RWPE1 (cell line): ENCODE results near the gene ROR2.
A peak's percentile ranks its signal among the peaks of the same experiment; 100 is the strongest.

ENCODE experiments used
- CTCF ChIA-PET: fragments of 350-600 bp; sonication (Branson Sonifier 250); formaldehyde crosslinking; extraction: SDS; loops from one replicate; lab custom pipeline; 2021; lab: Yijun Ruan, JAX
- POLR2A ChIA-PET: fragments of 400-600 bp; formaldehyde crosslinking; extraction: SDS; loops from one replicate; lab custom pipeline; 2020; ENCODE audit warnings: antibody characterized with exemption; ENCODE audit not compliant: low non-redundant PET; lab: Yijun Ruan, JAX
- DNase-seq: peaks from one replicate; pipeline ENCODE4 v3.0.0; 2012; ENCODE audit warnings: low spot score
- H3K27ac ChIP-seq: fragments of 450-650 bp; 2 replicates; pipeline ENCODE4 v1.5.1; 2017
- CTCF ChIP-seq: fragments of 450-650 bp; conservative IDR thresholded peaks from 2 replicates; pipeline ENCODE4 v1.5.1; 2017; ENCODE audit warnings: low read depth, mild to moderate bottlenecking

Gene ROR2

GRCh38 chr9:91771864-91772263, 178.2 kb downstream of the ROR2 start:
- no peak for TF ChIP-seq CTCF
- H3K27ac ChIP-seq, result no peak overlapping the region
- ChIA-PET POLR2A (no interaction called here), CTCF (interaction anchor here (0.7 to 1.2 kb wide), 2 partner anchors 14 to 85 kb away, joined by 3 to 5 read pairs; no protein-coding TSS in a partner anchor)
- no peak for DNase-seq

GRCh38 chr9:91771027-91771426, 179.0 kb downstream of the ROR2 start:
- peak; percentile 34; the same call in 1 of the 2 replicates for TF ChIP-seq CTCF
- POLR2A ChIA-PET, result no interaction called here
- peak; percentile 55 for DNase-seq
- CTCF ChIA-PET, result interaction anchor here (0.6 to 1.2 kb wide), 3 partner anchors 13 to 139 kb away, joined by 3 to 5 read pairs (median 3); no protein-coding TSS in a partner anchor
- no peak overlapping the region for H3K27ac ChIP-seq

DNA sequence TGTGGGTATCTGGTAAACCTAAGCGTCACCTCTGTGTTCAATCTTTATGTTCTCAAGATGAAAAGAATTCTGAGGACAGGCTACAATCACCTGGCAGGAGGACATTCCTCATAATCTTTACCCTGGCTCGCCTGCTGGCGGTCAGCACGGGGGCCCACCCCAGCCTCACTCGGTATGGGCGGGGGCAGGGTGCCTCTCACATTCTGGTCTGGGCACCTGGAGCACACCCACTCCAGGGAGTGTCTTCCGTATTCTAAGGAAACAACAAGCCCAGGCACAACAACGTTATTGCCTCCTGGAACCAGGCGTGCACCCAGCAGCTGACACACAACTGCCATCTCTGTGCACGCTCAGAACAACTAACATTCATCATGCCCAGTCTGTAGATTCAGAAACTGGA, 179.8 kb downstream of the ROR2 start:
- peak; percentile 24 for DNase-seq
- CTCF ChIA-PET, result no interaction called here
- TF ChIP-seq CTCF, result no peak
- POLR2A ChIA-PET, result no interaction called here
- H3K27ac ChIP-seq, result no peak overlapping the region

- no peak overlapping the region for H3K27ac ChIP-seq
- DNase-seq, result no peak
- no peak for TF ChIP-seq CTCF
- POLR2A ChIA-PET, result no interaction called here
- CTCF ChIA-PET, result interaction anchor here (0.5 to 1.0 kb wide), 2 partner anchors 11 to 1963 kb away, joined by 3 read pairs; no protein-coding TSS in a partner anchor
These were observed 180.8 kb downstream of the ROR2 start for GRCh38 chr9:91768977-91769916.

- POLR2A ChIA-PET, result no interaction called here
- CTCF ChIA-PET, result interaction anchor here (1.0 kb wide), 1 partner anchor 10 kb away, joined by 3 read pairs; no protein-coding TSS in a partner anchor
- no peak for TF ChIP-seq CTCF
These were observed 181.5 kb downstream of the ROR2 start for GRCh38 chr9:91768507-91768906.

DNA sequence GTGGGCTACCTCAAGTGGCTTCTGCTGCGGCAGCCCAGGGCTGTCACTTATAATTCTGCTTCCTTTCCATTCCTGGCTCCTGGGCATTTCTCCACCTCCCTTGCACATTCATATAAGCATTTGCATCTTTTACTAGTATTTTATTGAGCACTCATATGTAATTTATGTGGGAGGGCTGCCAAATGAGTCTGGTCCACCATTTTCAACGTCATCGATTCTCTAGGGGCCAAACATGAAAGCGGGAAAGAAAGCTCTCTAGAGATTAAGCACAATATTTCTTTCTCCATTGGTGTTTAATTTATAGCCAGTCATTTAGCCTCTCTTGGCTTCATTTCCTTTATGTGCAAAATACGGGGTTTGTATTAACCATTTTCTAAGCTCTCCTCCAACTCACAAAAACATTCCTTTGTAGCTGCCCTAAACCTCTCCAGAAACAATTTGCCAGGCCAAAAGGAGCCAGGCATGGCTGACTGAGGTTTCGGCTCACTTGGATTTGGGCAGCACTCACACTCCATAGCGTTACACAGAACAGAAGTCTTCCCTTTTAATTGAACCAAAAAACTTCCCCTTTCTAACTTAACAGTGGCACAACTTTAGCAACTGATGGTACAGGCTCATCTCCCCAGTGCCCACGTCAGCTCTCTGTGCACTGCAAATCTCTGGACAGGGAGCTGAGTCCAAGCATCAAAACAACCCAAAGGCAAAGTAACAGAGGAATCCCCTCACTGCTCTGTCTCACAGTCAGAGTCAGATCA, 183.5 kb downstream of the ROR2 start:
- POLR2A ChIA-PET, result no interaction called here
- CTCF ChIA-PET, result interaction anchor here (1.2 kb wide), 1 partner anchor 8 kb away, joined by 7 read pairs; no protein-coding TSS in a partner anchor
- no peak overlapping the region for H3K27ac ChIP-seq
- no peak for DNase-seq
- no peak for TF ChIP-seq CTCF

More at GRCh38 chr9:91768507-91768906, 181.5 kb downstream of the ROR2 start:
- DNase-seq, result no peak
- H3K27ac ChIP-seq, result no peak overlapping the region
